ENCODE data around the gene STX19. TPM values are rescaled to one million over a fixed set of nuclear protein-coding genes. Genes with fewer than 3 reads are reported as not detected.

Gene STX19
- total and polyA plus RNA-seq, 2 donors (not counting 1 experiment from before 2014, with no cell fraction given), result not detected

GRCh38 chr3:94020293-94020692, 8.1 kb downstream of the STX19 start:
- intact Hi-C loops (cut with micrococcal nuclease), result no loop called here
- WGBS (ENCODE audit: insufficient coverage), result no CpG with 5 or more reads among the region's 3 CpGs
- Histone ChIP-seq H3K4me3 (ENCODE audit: control extremely low read depth in 1 of 5, extremely low read depth in 1 of 5, insufficient read depth in 1 of 5, low read depth in 2 of 5, low read length in 4 of 5) (no peak overlapping the region), H3K9me3 (ENCODE audit: control extremely low read depth in 1 of 3, control insufficient read depth in 2 of 3, insufficient read depth in 1 of 3, low read length in 2 of 3) (no peaks in the 10 kb centered on the region), H3K9ac (ENCODE audit: low read length) (no peak overlapping the region), H3K36me3 (replicated peaks in 1 of 2; ENCODE audit: control extremely low read depth in 1 of 2, control insufficient read depth in 1 of 2, extremely low read depth in 1 of 2, insufficient read depth in 2 of 2, low read length in 1 of 2) (no peaks in the 10 kb centered on the region), H3K4me1 (ENCODE audit: control insufficient read depth in 2 of 2, insufficient read depth in 2 of 2, low read length in 2 of 2) (no peaks in the 10 kb centered on the region), H3K79me2 (ENCODE audit: control insufficient read depth, insufficient read depth, low read length) (no peaks in the 10 kb centered on the region), H3K27ac (ENCODE audit: low read length in 2 of 2) (no peak overlapping the region), H3K27me3 (replicated peaks in 1 of 4; ENCODE audit: control extremely low read depth in 1 of 4, control insufficient read depth in 3 of 4, insufficient read depth in 4 of 4, low read length in 3 of 4) (no peaks in the 10 kb centered on the region), H2AFZ (ENCODE audit: insufficient read depth, low read depth, low read length, poor library complexity, severe bottlenecking) (no peak overlapping the region), H4K20me1 (ENCODE audit: control insufficient read depth, insufficient read depth, low read length, poor library complexity, severe bottlenecking) (no peaks in the 10 kb centered on the region), H3K4me2 (replicated peaks; ENCODE audit: low read depth, low read length, poor library complexity, severe bottlenecking) (no peak overlapping the region)
- POLR2A ChIA-PET, result no interaction called here
- ATAC-seq (ENCODE audit: low read depth), result no peak
- CTCF ChIA-PET, result interaction anchor here (0.5 kb wide), 1 partner anchor 13 kb away, joined by 3 read pairs; no protein-coding TSS in a partner anchor
- DNase-seq, result no peak
- no peak overlapping the region for H3K27ac Mint-ChIP-seq
- no peak overlapping the region for H3K4me3 Mint-ChIP-seq
- TF ChIP-seq EZH2 (IDR thresholded peaks at IDR 0.05; ENCODE audit: borderline replicate concordance, insufficient read depth, low read depth, low read length, poor library complexity, severe bottlenecking) (no peak), CTCF (IDR thresholded peaks at IDR 0.05) (no peak)
- H3K4me1 Mint-ChIP-seq, result no peaks in the 10 kb centered on the region
- no peaks in the 10 kb centered on the region for H3K9me3 Mint-ChIP-seq (ENCODE audit: insufficient read depth)
- H3K27me3 Mint-ChIP-seq, result no peaks in the 10 kb centered on the region

- ChIA-PET POLR2A (no interaction called here), CTCF (interaction anchor here (0.5 kb wide), 1 partner anchor 12 kb away, joined by 3 read pairs; no protein-coding TSS in a partner anchor)
- no peak overlapping the region for H3K4me3 ChIP-seq (ENCODE audit: control extremely low read depth in 1 of 5, extremely low read depth in 1 of 5, insufficient read depth in 1 of 5, low read depth in 2 of 5, low read length in 4 of 5)
- no peak for ATAC-seq (ENCODE audit: low read depth)
- H3K27ac ChIP-seq (ENCODE audit: low read length in 2 of 2), result no peak overlapping the region
- no peaks in the 10 kb centered on the region for H3K9me3 Mint-ChIP-seq (ENCODE audit: insufficient read depth)
- no peak for DNase-seq
- intact Hi-C loops (cut with micrococcal nuclease), result no loop called here
- no peak overlapping the region for H2AFZ ChIP-seq (ENCODE audit: insufficient read depth, low read depth, low read length, poor library complexity, severe bottlenecking)
- 100% methylated on average over 1 of the region's 2 CpGs for WGBS (ENCODE audit: insufficient coverage)
- no peaks in the 10 kb centered on the region for H4K20me1 ChIP-seq (ENCODE audit: control insufficient read depth, insufficient read depth, low read length, poor library complexity, severe bottlenecking)
- no peak overlapping the region for H3K4me3 Mint-ChIP-seq
- no peaks in the 10 kb centered on the region for H3K79me2 ChIP-seq (ENCODE audit: control insufficient read depth, insufficient read depth, low read length)
- no peak overlapping the region for H3K9ac ChIP-seq (ENCODE audit: low read length)
- H3K4me1 Mint-ChIP-seq, result peaks cover 6% of the 10 kb centered on the region
- H3K9me3 ChIP-seq (ENCODE audit: control extremely low read depth in 1 of 3, control insufficient read depth in 2 of 3, insufficient read depth in 1 of 3, low read length in 2 of 3), result no peaks in the 10 kb centered on the region
- H3K4me2 ChIP-seq (replicated peaks; ENCODE audit: low read depth, low read length, poor library complexity, severe bottlenecking), result no peak overlapping the region
- H3K27me3 ChIP-seq (replicated peaks in 1 of 4; ENCODE audit: control extremely low read depth in 1 of 4, control insufficient read depth in 3 of 4, insufficient read depth in 4 of 4, low read length in 3 of 4), result no peaks in the 10 kb centered on the region
- TF ChIP-seq EZH2 (IDR thresholded peaks at IDR 0.05; ENCODE audit: borderline replicate concordance, insufficient read depth, low read depth, low read length, poor library complexity, severe bottlenecking) (no peak), CTCF (IDR thresholded peaks at IDR 0.05) (no peak)
- no peaks in the 10 kb centered on the region for H3K27me3 Mint-ChIP-seq
- H3K36me3 ChIP-seq (replicated peaks in 1 of 2; ENCODE audit: control extremely low read depth in 1 of 2, control insufficient read depth in 1 of 2, extremely low read depth in 1 of 2, insufficient read depth in 2 of 2, low read length in 1 of 2), result no peaks in the 10 kb centered on the region
- H3K27ac Mint-ChIP-seq, result no peak overlapping the region
- no peaks in the 10 kb centered on the region for H3K4me1 ChIP-seq (ENCODE audit: control insufficient read depth in 2 of 2, insufficient read depth in 2 of 2, low read length in 2 of 2)
These were observed 8.7 kb downstream of the STX19 start for GRCh38 chr3:94019659-94020058.
